Fibroblast of lung (primary cell): ENCODE data around the gene MAGI2. TPM values are rescaled to one million over a fixed set of nuclear protein-coding genes. Genes with fewer than 3 reads are reported as not detected.

Experiments
- DNase-seq, 2 donors: peaks; one replicate each; pipeline versions ENCODE4 v3.0.0 to v3.0.0-alpha.2; 2010; ENCODE audit warnings: low read depth in 2 of 2
- H2AFZ ChIP-seq: 2 replicates; pipeline ENCODE4 v1.5.1; 2012; ENCODE audit warnings: low read length, control low read depth, inconsistent platforms
- H3K27ac ChIP-seq: 2 replicates; pipeline ENCODE4 v1.5.1; 2011; ENCODE audit warnings: low read length, control low read depth; ENCODE audit not compliant: insufficient read depth
- H3K27me3 ChIP-seq: 2 replicates; pipeline ENCODE4 v1.5.1; 2011; ENCODE audit warnings: mild to moderate bottlenecking, low read length; ENCODE audit not compliant: control insufficient read depth, insufficient read depth
- H3K36me3 ChIP-seq: 2 replicates; pipeline ENCODE4 v1.5.1; 2011; ENCODE audit warnings: low read length; ENCODE audit not compliant: control insufficient read depth, insufficient read depth
- H3K4me1 ChIP-seq: 2 replicates; pipeline ENCODE4 v1.5.1; 2011; ENCODE audit warnings: low read length; ENCODE audit not compliant: control insufficient read depth, insufficient read depth; ENCODE audit errors: extremely low read depth
- H3K4me2 ChIP-seq: 2 replicates; pipeline ENCODE4 v1.5.1; 2011; ENCODE audit warnings: low read length, control low read depth; ENCODE audit not compliant: insufficient read depth; ENCODE audit errors: extremely low read depth
- H3K4me3 ChIP-seq, 4 experiments: fragments of 200-600 bp in 1 of 4; sonication (generic) in 1 of 4; replicated peaks in 1 of 4; 2 replicates each; pipeline ENCODE4 v1.5.1; 2011 to 2016; ENCODE audit warnings: low read length in 4 of 4, low read depth in 3 of 4, mild to moderate bottlenecking in 3 of 4, control low read depth in 2 of 4, inconsistent platforms in 1 of 4, mixed read lengths in 1 of 4; ENCODE audit not compliant: insufficient read depth in 1 of 4; ENCODE audit errors: control extremely low read depth in 1 of 4
- H3K79me2 ChIP-seq: 2 replicates; pipeline ENCODE4 v1.5.1; 2012; ENCODE audit warnings: mild to moderate bottlenecking, low read length, inconsistent platforms; ENCODE audit not compliant: control insufficient read depth, insufficient read depth
- H3K9ac ChIP-seq: 2 replicates; pipeline ENCODE4 v1.5.1; 2011; ENCODE audit warnings: mild to moderate bottlenecking, low read length, control low read depth; ENCODE audit not compliant: insufficient read depth
- H3K9me3 ChIP-seq: 2 replicates; pipeline ENCODE4 v1.5.1; 2012; ENCODE audit warnings: low read depth, low read length; ENCODE audit not compliant: control insufficient read depth, insufficient read depth
- H4K20me1 ChIP-seq: 2 replicates; pipeline ENCODE4 v1.5.1; 2011; ENCODE audit warnings: low read length; ENCODE audit not compliant: control insufficient read depth, insufficient read depth; ENCODE audit errors: extremely low read depth
- EZH2 ChIP-seq: IDR thresholded peaks from 2 replicates; pipeline ENCODE4 v1.5.1; 2012; ENCODE audit warnings: low read length, control low read depth, mild to moderate bottlenecking; ENCODE audit errors: missing control alignments
- polyA plus RNA-seq, 2 donors: library from polyadenylated mRNA; depleted of rRNA in 1 of 2; stranded (reverse) in 1 of 2; unstranded in 1 of 2; fragments of >200 nt; gene quantifications; 2 replicates each; pipeline ENCODE4 v1.2.1, GENCODE V29; 2011 to 2012; ENCODE audit warnings: missing spikeins in 1 of 2
- total RNA-seq: library from RNA; depleted of rRNA; stranded (reverse); fragments of >200 nt; gene quantifications from 2 replicates; pipeline ENCODE4 v1.2.1, GENCODE V29; 2014
- TF ChIP-seq, protein P1 (sequence below), 2 donors: IDR thresholded peaks in 1 of 2; conservative IDR thresholded peaks in 1 of 2; 1 replicate in 1 of 2; 2 replicates in 1 of 2; pipeline ENCODE4 v1.5.1; 2011 to 2012; ENCODE audit warnings: low read length in 2 of 2, control low read depth in 1 of 2, inconsistent platforms in 1 of 2, low read depth in 1 of 2, mild to moderate bottlenecking in 1 of 2

Gene MAGI2
- total and polyA plus RNA-seq, 2 donors (not counting 1 experiment from before 2014, with no cell fraction given), result 1.8 to 17.0 TPM

DNA sequence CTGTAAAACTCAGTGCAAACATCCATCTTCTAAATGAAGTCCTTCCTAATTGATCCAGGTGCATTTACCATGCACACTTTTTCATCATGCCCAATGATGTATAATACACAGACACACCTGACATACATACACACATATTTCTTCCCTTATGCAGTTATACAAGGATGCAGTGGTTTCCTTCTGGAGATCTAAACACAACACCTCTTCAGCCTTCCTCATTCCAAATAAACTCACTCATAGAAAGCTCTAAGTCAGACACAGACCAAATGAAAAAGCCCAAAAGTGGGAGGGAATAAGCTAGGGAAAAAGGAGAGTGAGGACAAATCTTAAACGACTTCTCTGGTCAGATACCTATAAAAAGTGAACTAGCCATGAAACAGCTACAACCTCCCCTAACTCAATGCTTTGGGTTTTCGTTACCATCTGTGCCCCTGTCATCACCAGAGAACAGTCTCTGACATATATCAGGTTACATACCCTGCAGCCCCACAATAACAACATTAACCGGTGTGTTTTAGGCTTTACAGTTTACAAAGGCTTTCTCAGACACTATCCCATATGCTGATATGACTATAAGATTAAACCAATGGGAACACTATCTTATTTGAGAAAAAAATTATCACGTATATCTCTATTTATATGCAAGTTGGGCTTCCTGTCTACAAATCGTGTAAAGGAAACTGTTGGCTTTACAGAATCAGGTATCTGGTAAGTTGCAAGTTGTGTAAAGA, 979.7 kb downstream of the MAGI2 start:
- Histone ChIP-seq H3K4me1 (no peaks in the 10 kb centered on the region), H3K79me2 (no peaks in the 10 kb centered on the region), H2AFZ (no peak overlapping the region), H4K20me1 (no peaks in the 10 kb centered on the region), H3K27me3 (no peaks in the 10 kb centered on the region), H3K36me3 (no peaks in the 10 kb centered on the region), H3K9ac (no peak overlapping the region), H3K4me2 (no peak overlapping the region), H3K9me3 (no peaks in the 10 kb centered on the region), H3K4me3 (no peak overlapping the region), H3K27ac (no peak overlapping the region)
- DNase-seq, result peak in 1 of 2 donors; percentile 22
- TF ChIP-seq, protein P1, sequence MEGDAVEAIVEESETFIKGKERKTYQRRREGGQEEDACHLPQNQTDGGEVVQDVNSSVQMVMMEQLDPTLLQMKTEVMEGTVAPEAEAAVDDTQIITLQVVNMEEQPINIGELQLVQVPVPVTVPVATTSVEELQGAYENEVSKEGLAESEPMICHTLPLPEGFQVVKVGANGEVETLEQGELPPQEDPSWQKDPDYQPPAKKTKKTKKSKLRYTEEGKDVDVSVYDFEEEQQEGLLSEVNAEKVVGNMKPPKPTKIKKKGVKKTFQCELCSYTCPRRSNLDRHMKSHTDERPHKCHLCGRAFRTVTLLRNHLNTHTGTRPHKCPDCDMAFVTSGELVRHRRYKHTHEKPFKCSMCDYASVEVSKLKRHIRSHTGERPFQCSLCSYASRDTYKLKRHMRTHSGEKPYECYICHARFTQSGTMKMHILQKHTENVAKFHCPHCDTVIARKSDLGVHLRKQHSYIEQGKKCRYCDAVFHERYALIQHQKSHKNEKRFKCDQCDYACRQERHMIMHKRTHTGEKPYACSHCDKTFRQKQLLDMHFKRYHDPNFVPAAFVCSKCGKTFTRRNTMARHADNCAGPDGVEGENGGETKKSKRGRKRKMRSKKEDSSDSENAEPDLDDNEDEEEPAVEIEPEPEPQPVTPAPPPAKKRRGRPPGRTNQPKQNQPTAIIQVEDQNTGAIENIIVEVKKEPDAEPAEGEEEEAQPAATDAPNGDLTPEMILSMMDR (conservative IDR thresholded peaks at IDR 0.05 in 1 of 2, IDR thresholded peaks at IDR 0.05 in 1 of 2; ENCODE audit: low read depth in 1 of 2, low read length in 2 of 2), result no peak
- no peak for TF ChIP-seq EZH2

DNA sequence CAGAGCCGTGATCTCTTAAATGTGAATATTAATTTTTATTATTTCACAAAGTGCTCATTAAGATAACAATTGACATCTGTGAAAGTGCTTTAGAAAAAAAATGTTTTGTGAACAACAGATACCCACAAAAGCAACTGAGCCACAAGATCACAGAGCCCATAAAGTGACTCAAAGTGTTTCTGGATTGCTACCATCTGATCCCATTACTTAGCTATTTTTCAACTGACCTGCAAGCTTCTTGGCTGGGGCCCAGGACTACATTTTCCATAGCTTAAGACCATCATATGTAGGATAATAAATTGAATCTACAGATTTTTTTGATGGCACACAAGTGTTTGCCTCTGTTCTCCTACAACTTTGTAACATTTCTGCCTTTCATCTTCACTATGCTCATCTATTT, 980.4 kb downstream of the MAGI2 start:
- Histone ChIP-seq H3K36me3 (no peaks in the 10 kb centered on the region), H3K9ac (no peak overlapping the region), H3K27ac (no peak overlapping the region), H4K20me1 (no peaks in the 10 kb centered on the region), H3K4me2 (no peak overlapping the region), H2AFZ (no peak overlapping the region), H3K9me3 (no peaks in the 10 kb centered on the region), H3K4me1 (no peaks in the 10 kb centered on the region), H3K79me2 (no peaks in the 10 kb centered on the region), H3K4me3 (no peak overlapping the region), H3K27me3 (no peaks in the 10 kb centered on the region)
- DNase-seq, result peak; percentile 21 to 26
- TF ChIP-seq, protein P1 (conservative IDR thresholded peaks at IDR 0.05 in 1 of 2, IDR thresholded peaks at IDR 0.05 in 1 of 2; ENCODE audit: low read depth in 1 of 2, low read length in 2 of 2), result no peak
- no peak for TF ChIP-seq EZH2

DNA sequence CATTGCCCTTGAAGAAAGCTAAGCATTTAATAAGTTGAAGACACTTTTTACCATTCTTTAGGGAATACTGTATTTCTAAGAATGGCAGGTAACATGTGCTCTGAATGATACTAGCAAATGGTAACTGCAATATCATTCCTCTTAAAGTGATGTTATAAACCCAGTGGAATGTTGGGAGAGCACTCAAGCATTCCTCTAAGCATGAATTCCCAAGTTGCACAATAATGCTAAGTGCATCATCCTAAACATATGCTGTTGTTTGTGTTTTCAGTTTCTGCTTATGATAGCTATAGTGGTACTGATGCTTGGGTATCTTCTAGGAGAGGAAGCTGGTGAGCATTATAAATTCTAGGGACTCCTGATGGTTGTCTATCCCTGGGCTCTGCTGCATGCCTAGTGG, 980.9 kb downstream of the MAGI2 start:
- no peaks in the 10 kb centered on the region for H3K9me3 ChIP-seq
- TF ChIP-seq EZH2, result no peak
- TF ChIP-seq, protein P1 (conservative IDR thresholded peaks at IDR 0.05 in 1 of 2, IDR thresholded peaks at IDR 0.05 in 1 of 2; ENCODE audit: low read depth in 1 of 2, low read length in 2 of 2), result no peak
- H3K4me1 ChIP-seq, result no peaks in the 10 kb centered on the region
- no peaks in the 10 kb centered on the region for H4K20me1 ChIP-seq
- no peaks in the 10 kb centered on the region for H3K36me3 ChIP-seq
- no peak overlapping the region for H3K4me2 ChIP-seq
- peak; percentile 65 to 66 for DNase-seq
- H3K9ac ChIP-seq, result no peak overlapping the region
- H2AFZ ChIP-seq, result no peak overlapping the region
- no peak overlapping the region for H3K4me3 ChIP-seq
- no peaks in the 10 kb centered on the region for H3K79me2 ChIP-seq
- H3K27me3 ChIP-seq, result no peaks in the 10 kb centered on the region
- H3K27ac ChIP-seq, result no peak overlapping the region
